ENCODE data around the gene PPP1R12C.

The PPP1R12C gene

DNA sequence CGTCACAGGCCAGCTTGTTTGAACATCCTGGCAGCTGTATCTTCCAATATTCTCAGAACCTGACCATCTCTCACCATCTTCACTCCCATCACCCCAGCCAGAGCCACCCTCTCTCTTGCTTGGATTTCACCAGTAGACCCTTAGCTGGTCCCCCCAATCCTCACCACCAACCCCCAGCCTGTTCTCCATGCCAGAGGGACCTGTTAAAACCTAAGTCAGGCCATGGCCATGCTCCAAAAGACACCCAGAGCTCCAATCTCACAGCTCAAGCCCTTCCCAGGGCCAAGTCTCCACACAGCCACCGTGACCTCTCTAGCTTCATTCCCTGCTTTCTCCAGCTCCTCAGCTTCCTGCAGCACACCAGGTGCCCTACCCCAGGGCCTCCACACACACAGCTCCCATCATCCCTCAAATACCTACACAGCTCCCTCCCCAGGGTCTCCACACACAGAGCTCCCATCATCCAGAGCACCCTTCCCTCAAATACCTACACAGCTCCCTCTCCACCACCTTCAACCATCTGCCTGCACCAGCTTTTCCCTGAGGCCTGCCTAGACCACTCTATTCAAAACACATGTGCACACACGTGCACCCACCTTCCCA, 28.0 kb downstream of the PPP1R12C start:
- no peak for DNase-seq (ENCODE audit: extremely low read depth, low read depth)
- TF ChIP-seq, protein P1, sequence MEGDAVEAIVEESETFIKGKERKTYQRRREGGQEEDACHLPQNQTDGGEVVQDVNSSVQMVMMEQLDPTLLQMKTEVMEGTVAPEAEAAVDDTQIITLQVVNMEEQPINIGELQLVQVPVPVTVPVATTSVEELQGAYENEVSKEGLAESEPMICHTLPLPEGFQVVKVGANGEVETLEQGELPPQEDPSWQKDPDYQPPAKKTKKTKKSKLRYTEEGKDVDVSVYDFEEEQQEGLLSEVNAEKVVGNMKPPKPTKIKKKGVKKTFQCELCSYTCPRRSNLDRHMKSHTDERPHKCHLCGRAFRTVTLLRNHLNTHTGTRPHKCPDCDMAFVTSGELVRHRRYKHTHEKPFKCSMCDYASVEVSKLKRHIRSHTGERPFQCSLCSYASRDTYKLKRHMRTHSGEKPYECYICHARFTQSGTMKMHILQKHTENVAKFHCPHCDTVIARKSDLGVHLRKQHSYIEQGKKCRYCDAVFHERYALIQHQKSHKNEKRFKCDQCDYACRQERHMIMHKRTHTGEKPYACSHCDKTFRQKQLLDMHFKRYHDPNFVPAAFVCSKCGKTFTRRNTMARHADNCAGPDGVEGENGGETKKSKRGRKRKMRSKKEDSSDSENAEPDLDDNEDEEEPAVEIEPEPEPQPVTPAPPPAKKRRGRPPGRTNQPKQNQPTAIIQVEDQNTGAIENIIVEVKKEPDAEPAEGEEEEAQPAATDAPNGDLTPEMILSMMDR (IDR thresholded peaks at IDR 0.05; ENCODE audit: low read depth, low read length): no peak

- DNase-seq (ENCODE audit: extremely low read depth, low read depth): no peak
- TF ChIP-seq, protein P1 (IDR thresholded peaks at IDR 0.05; ENCODE audit: low read depth, low read length): peak; percentile 62
These were observed 28.7 kb downstream of the PPP1R12C start for GRCh38 chr19:55088543-55089341.

DNA sequence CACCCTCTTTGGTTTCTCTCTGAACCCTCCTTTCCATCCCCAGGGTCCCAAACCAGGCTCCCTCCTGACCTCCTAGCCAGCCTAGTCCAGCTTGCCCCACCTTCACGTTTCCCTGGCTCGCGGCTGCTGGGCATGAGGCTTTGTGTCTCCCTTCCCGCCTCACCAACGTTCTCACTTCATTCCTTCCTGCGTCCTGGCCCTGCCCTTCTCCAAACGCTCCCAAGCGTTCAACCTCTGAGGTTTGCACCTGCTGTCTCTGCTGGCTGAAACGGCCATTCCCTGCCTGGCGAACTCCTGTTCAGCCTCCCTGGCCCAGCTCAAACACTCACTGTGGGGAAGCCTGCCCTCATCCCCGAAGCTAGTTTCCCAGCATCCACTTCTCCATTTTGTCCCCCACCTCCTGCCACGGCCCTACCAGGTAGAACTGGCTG, 29.4 kb downstream of the PPP1R12C start:
- DNase-seq (ENCODE audit: extremely low read depth, low read depth): no peak
- TF ChIP-seq, protein P1 (IDR thresholded peaks at IDR 0.05; ENCODE audit: low read depth, low read length): no peak

- TF ChIP-seq, protein P1 (IDR thresholded peaks at IDR 0.05; ENCODE audit: low read depth, low read length): no peak
- DNase-seq (ENCODE audit: extremely low read depth, low read depth): no peak
These were observed 29.9 kb downstream of the PPP1R12C start for GRCh38 chr19:55087542-55087901.

GRCh38 chr19:55086730-55087541, 30.5 kb downstream of the PPP1R12C start:
- TF ChIP-seq, protein P1 (IDR thresholded peaks at IDR 0.05; ENCODE audit: low read depth, low read length): no peak
- DNase-seq (ENCODE audit: extremely low read depth, low read depth): peak; percentile 72

DNA sequence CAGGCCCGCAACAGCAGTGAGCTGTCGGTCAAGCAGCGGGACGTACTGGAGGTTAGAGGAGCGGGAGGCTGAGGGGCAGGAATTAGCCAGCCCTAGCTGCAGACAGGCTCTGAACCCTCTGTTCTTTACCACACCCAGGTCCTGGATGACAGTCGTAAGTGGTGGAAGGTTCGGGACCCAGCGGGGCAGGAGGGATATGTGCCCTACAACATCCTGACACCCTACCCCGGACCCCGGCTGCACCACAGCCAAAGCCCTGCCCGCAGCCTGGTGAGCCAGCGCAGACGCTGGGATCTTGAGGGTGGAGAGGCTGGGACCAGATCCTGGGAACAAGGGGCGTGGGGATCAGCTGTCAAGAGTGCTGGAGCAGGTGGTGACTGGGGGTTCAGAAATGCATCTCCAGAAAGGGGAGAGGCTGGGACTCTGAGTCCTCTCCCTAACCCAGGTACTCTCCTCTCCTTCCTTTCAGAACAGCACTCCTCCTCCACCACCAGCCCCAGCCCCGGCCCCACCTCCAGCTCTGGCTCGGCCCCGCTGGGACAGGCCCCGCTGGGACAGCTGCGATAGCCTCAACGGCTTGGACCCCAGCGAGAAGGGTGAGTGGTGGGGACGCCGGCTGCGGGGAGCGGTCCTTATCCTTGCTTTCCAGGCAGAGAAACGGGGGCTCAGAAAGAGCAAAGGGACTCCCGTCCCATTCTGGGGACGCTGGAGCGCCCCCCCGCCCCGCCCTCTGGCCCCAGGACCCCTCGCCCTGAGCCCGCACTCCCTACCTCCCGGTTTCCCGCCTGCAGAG, 31.3 kb downstream of the PPP1R12C start:
- no peak for DNase-seq (ENCODE audit: extremely low read depth, low read depth)
- TF ChIP-seq, protein P1 (IDR thresholded peaks at IDR 0.05; ENCODE audit: low read depth, low read length): no peak

Measured in AG09319 (cell line).